ENCODE measurements around the gene PAIP2.
"Not testable (repeated sequence)": the region's sequence is repeated elsewhere in the genome, so short reads cannot be mapped to it uniquely, and the experiment has no call there.

Gene PAIP2

DNA sequence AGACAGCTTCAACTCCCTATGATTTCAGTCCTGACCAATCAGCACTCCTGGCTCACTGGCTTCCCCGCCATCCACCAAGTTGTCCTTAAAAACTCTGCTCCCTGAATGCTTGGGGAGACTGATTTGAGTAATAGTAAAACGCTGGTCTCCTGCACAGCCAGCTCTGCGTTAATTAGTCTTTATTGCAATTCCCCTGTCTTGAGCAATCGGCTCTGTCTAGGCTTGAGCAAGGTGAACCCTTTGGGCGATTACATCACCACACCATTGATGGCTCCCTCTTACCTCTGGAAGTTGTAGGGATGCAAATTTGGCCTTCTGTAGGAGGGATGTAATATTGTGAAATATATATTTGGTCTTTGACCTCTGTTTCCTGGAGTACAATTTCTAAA lies 44.4 kb downstream of the PAIP2 start:
- no peak overlapping the region for H3K9ac ChIP-seq (ENCODE audit: low read length in 2 of 2)
- H3K4me3 ChIP-seq (ENCODE audit: low read length in 2 of 2), result no peak overlapping the region
- H3K9me3 ChIP-seq (ENCODE audit: control insufficient read depth in 2 of 2, low read length in 2 of 2), result no peaks in the 10 kb centered on the region
- H3K27ac ChIP-seq (ENCODE audit: low read length), result no peak overlapping the region
- H3K27me3 ChIP-seq (ENCODE audit: control insufficient read depth in 1 of 2, insufficient read depth in 2 of 2, low read length in 2 of 2), result no peaks in the 10 kb centered on the region
- peaks cover 3% of the 10 kb centered on the region for H3K4me1 ChIP-seq (ENCODE audit: control insufficient read depth, insufficient read depth, low read length)
- H3K36me3 ChIP-seq (ENCODE audit: control insufficient read depth in 2 of 2, insufficient read depth in 2 of 2, low read length in 2 of 2), result no peaks in the 10 kb centered on the region

DNA sequence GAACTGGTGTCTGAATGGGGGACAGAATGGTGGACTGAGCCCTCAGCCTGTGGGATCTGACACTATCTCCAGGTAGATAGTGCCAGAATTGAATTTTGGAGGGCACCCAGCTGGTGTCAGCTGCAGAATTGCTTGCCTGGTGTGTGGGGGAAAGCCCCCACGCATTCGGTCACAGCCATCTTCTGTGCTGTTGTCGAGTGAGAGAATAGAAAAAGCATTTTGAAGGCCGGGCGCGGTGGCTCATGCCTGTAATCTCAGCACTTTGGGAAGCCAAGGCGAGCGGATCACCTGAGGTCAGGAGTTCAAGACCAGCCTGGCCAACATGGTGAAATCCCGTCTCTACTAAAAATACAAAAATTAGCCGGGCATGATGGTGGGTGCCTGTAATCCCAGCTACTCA lies 45.3 kb downstream of the PAIP2 start:
- H3K4me1 ChIP-seq (ENCODE audit: control insufficient read depth, insufficient read depth, low read length); H3K27me3 ChIP-seq (ENCODE audit: control insufficient read depth in 1 of 2, insufficient read depth in 2 of 2, low read length in 2 of 2); H3K36me3 ChIP-seq (ENCODE audit: control insufficient read depth in 2 of 2, insufficient read depth in 2 of 2, low read length in 2 of 2); H3K9ac ChIP-seq (ENCODE audit: low read length in 2 of 2); H3K27ac ChIP-seq (ENCODE audit: low read length); H3K4me3 ChIP-seq (ENCODE audit: low read length in 2 of 2); H3K9me3 ChIP-seq (ENCODE audit: control insufficient read depth in 2 of 2, low read length in 2 of 2): not testable (repeated sequence)

DNA sequence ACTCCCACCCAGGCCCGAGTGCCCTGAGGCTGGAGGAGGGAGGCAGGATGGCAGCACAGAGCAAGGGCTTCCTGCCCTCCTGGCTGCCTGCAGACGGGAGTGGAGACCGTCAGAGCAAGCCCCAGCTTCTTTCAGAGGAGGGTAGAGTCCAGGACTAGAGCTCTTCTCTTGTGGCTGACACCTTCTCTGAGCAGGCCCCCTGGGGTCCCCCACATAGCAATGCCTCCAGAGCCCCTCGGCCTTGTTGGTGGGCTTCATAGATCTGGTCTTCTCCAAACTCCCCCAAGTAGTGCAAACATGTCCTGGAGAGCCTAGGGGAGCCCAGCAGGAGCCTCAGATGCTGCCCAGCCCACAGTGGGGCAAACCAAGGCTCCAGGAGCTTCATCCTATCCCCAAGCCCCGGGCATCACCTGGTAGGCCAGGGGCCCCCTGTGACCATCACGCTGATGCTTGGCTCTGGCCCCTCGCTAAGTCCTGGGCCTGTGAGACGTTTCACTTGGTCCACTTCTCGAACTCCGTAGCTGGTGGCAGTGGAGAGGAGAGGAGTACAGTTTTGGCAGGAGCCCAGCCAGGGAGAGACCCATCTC lies 46.0 kb downstream of the PAIP2 start:
- H3K4me3 ChIP-seq (ENCODE audit: low read length in 2 of 2), result no peak overlapping the region

GRCh38 chr5:139388198-139388821 lies 46.7 kb downstream of the PAIP2 start:
- H3K4me1 ChIP-seq (ENCODE audit: control insufficient read depth, insufficient read depth, low read length), result peaks cover 15% of the 10 kb centered on the region
- no peak overlapping the region for H3K4me3 ChIP-seq (ENCODE audit: low read length in 2 of 2)
- H3K36me3 ChIP-seq (ENCODE audit: control insufficient read depth in 2 of 2, insufficient read depth in 2 of 2, low read length in 2 of 2), result no peaks in the 10 kb centered on the region
- peaks cover 6 to 15% of the 10 kb centered on the region in 2 donors for H3K27me3 ChIP-seq (ENCODE audit: control insufficient read depth in 1 of 2, insufficient read depth in 2 of 2, low read length in 2 of 2)
- H3K27ac ChIP-seq (ENCODE audit: low read length), result no peak overlapping the region
- no peak overlapping the region for H3K9ac ChIP-seq (ENCODE audit: low read length in 2 of 2)
- no peaks in the 10 kb centered on the region for H3K9me3 ChIP-seq (ENCODE audit: control insufficient read depth in 2 of 2, low read length in 2 of 2)

More for the DNA sequence above, 46.0 kb downstream of the PAIP2 start:
- Histone ChIP-seq H3K9me3 (ENCODE audit: control insufficient read depth in 2 of 2, low read length in 2 of 2) (no peaks in the 10 kb centered on the region), H3K4me1 (ENCODE audit: control insufficient read depth, insufficient read depth, low read length) (peaks cover 9% of the 10 kb centered on the region), H3K36me3 (ENCODE audit: control insufficient read depth in 2 of 2, insufficient read depth in 2 of 2, low read length in 2 of 2) (no peaks in the 10 kb centered on the region), H3K27ac (ENCODE audit: low read length) (no peak overlapping the region), H3K27me3 (ENCODE audit: control insufficient read depth in 1 of 2, insufficient read depth in 2 of 2, low read length in 2 of 2) (peaks cover under 1 to 9% of the 10 kb centered on the region in 2 donors), H3K9ac (ENCODE audit: low read length in 2 of 2) (no peak overlapping the region)

GRCh38 chr5:139389701-139390638 lies 48.3 kb downstream of the PAIP2 start, which contains the start of gene MZB1:
Gene MZB1 (minus strand): TSS chr5:139389913. CDS start chr5:139389856, 57 bp downstream.
- peaks cover 28% of the 10 kb centered on the region for H3K4me1 ChIP-seq (ENCODE audit: control insufficient read depth, insufficient read depth, low read length)
- no peaks in the 10 kb centered on the region for H3K36me3 ChIP-seq (ENCODE audit: control insufficient read depth in 2 of 2, insufficient read depth in 2 of 2, low read length in 2 of 2)
- no peak within 1 kb of the TSS for H3K4me3 ChIP-seq (ENCODE audit: low read length in 2 of 2)
- H3K9ac ChIP-seq (ENCODE audit: low read length in 2 of 2), result no peak within 1 kb of the TSS
- peaks cover 12 to 31% of the 10 kb centered on the region in 2 donors for H3K27me3 ChIP-seq (ENCODE audit: control insufficient read depth in 1 of 2, insufficient read depth in 2 of 2, low read length in 2 of 2)
- no peaks in the 10 kb centered on the region for H3K9me3 ChIP-seq (ENCODE audit: control insufficient read depth in 2 of 2, low read length in 2 of 2)
- no peak within 1 kb of the TSS for H3K27ac ChIP-seq (ENCODE audit: low read length)

- Histone ChIP-seq H3K27me3 (ENCODE audit: control insufficient read depth in 1 of 2, insufficient read depth in 2 of 2, low read length in 2 of 2) (peaks cover 14 to 40% of the 10 kb centered on the region in 2 donors), H3K9me3 (ENCODE audit: control insufficient read depth in 2 of 2, low read length in 2 of 2) (no peaks in the 10 kb centered on the region), H3K4me1 (ENCODE audit: control insufficient read depth, insufficient read depth, low read length) (peaks cover 37% of the 10 kb centered on the region), H3K9ac (ENCODE audit: low read length in 2 of 2) (no peak overlapping the region), H3K27ac (ENCODE audit: low read length) (no peak overlapping the region), H3K36me3 (ENCODE audit: control insufficient read depth in 2 of 2, insufficient read depth in 2 of 2, low read length in 2 of 2) (no peaks in the 10 kb centered on the region), H3K4me3 (ENCODE audit: low read length in 2 of 2) (no peak overlapping the region)
These were observed 49.2 kb downstream of the PAIP2 start for GRCh38 chr5:139390639-139391569.

DNA sequence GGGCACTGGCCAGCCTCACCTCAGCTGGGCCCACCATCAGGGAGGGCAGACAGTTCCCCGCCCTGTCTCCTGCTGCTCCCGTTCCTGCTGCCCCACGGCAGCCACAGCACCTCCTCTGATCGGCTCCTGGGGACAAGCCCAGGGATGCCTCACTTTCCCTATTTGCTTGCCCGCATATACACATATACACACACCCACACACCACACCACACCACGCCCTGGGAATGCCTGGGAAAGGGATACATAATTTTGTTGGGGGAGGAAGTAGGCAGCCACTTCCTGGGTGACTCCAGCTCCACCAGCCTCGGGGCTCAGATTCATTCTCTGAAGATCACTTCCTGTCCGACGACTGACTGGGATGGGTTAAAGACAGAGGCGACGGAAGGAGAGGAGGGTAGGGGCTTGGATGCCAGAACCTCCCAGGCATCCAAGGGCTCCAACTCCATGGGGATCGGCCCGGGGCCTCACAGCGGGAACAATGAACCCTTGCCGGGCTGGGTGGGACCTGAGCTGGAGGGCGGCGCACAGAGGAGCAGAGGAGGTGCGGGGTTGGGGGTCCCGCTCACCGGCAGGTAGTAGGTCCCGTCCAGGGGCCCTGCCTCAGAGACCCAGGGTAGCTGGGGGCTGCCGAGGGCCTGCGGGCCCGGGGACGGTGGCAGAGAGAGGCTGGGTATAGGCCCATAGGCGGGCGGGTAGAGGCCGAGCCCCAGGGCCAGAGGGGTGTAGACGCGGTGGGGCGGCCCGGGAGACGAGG lies 50.1 kb downstream of the PAIP2 start:
- Histone ChIP-seq H3K9ac (ENCODE audit: low read length in 2 of 2) (no peak overlapping the region), H3K4me1 (ENCODE audit: control insufficient read depth, insufficient read depth, low read length) (peaks cover 38% of the 10 kb centered on the region), H3K9me3 (ENCODE audit: control insufficient read depth in 2 of 2, low read length in 2 of 2) (no peaks in the 10 kb centered on the region), H3K36me3 (ENCODE audit: control insufficient read depth in 2 of 2, insufficient read depth in 2 of 2, low read length in 2 of 2) (no peaks in the 10 kb centered on the region), H3K27me3 (ENCODE audit: control insufficient read depth in 1 of 2, insufficient read depth in 2 of 2, low read length in 2 of 2) (peaks cover 14 to 40% of the 10 kb centered on the region in 2 donors), H3K27ac (ENCODE audit: low read length) (no peak overlapping the region), H3K4me3 (ENCODE audit: low read length in 2 of 2) (no peak overlapping the region)

- no peaks in the 10 kb centered on the region for H3K36me3 ChIP-seq (ENCODE audit: control insufficient read depth in 2 of 2, insufficient read depth in 2 of 2, low read length in 2 of 2)
- H3K9me3 ChIP-seq (ENCODE audit: control insufficient read depth in 2 of 2, low read length in 2 of 2), result no peaks in the 10 kb centered on the region
- H3K27me3 ChIP-seq (ENCODE audit: control insufficient read depth in 1 of 2, insufficient read depth in 2 of 2, low read length in 2 of 2), result peaks cover 14 to 40% of the 10 kb centered on the region in 2 donors
- peak overlapping the region in 1 of 2 donors; percentile 69 for H3K4me3 ChIP-seq (ENCODE audit: low read length in 2 of 2)
- peaks cover 38% of the 10 kb centered on the region for H3K4me1 ChIP-seq (ENCODE audit: control insufficient read depth, insufficient read depth, low read length)
- H3K27ac ChIP-seq (ENCODE audit: low read length), result no peak overlapping the region
- H3K9ac ChIP-seq (ENCODE audit: low read length in 2 of 2), result no peak overlapping the region
These were observed 50.6 kb downstream of the PAIP2 start for GRCh38 chr5:139392324-139392677.

DNA sequence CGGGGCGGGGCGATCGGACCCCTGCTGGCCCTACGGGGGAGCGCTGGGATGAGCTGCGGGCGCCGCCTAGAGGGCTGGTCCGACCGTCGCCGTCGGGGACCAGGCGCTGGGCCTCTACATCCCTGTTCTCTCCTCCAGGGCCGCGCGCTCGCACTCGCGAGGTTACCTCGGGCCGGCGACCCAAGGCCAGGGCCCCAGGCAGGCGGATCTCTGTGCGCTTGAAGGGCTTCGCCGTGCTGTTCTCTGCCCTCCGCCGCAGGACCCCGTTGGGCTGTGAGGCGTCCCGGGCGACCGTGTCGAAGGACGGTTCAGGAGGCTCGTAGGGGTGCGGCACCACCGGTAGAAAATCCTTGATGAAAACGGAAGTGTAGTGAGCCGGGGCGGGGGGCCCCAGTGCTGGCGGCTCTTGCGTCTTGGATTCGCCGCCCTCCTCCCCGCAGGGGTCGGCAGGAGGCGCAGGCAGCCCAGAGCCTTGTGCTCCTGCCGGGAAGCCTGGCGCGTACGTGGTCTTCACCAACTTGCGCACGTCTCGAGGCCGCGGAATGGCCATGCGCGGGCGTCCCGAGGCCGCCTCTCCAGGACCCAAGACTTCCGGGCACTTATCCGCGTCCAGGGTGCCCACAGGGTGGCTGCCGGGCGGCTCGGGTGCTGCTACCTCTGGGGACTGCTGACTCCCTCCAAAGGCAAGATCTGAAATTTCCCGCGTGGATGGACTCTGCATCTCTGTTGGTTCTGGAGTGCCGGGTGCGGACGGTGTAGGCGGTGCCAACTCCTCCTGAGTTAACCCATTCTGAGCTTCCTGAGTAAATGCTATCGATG lies 51.2 kb downstream of the PAIP2 start:
- no peak overlapping the region for H3K27ac ChIP-seq (ENCODE audit: low read length)
- H3K36me3 ChIP-seq (ENCODE audit: control insufficient read depth in 2 of 2, insufficient read depth in 2 of 2, low read length in 2 of 2), result no peaks in the 10 kb centered on the region
- peaks cover 14 to 40% of the 10 kb centered on the region in 2 donors for H3K27me3 ChIP-seq (ENCODE audit: control insufficient read depth in 1 of 2, insufficient read depth in 2 of 2, low read length in 2 of 2)
- peaks cover 38% of the 10 kb centered on the region for H3K4me1 ChIP-seq (ENCODE audit: control insufficient read depth, insufficient read depth, low read length)
- no peak overlapping the region for H3K9ac ChIP-seq (ENCODE audit: low read length in 2 of 2)
- H3K4me3 ChIP-seq (ENCODE audit: low read length in 2 of 2), result peak overlapping the region; percentile 49 to 69
- H3K9me3 ChIP-seq (ENCODE audit: control insufficient read depth in 2 of 2, low read length in 2 of 2), result no peaks in the 10 kb centered on the region
